Activated T-cell treated with anti-CD3 and anti-CD28 coated beads, Interleukin-2, amount 50 U/mL, for 4 hours (primary cell): Measurements from ENCODE around the gene ZG16B. TPM values are rescaled to one million over a fixed set of nuclear protein-coding genes. Genes with fewer than 3 reads are reported as not detected.

ENCODE experiments used
- ATAC-seq, 2 donors: fragments of 200-7000 bp; cut with Tn5 transposase; one replicate each; pipeline ENCODE4 v1.10.0; 2021
- DNase-seq: peaks from one replicate; pipeline ENCODE4 v3.0.0-alpha.2; 2020
- H3K27me3 Mint-ChIP-seq: one replicate; pipeline ENCODE4 v1.8.0; 2021; ENCODE audit warnings: low read depth, mixed read lengths
- H3K36me3 Mint-ChIP-seq: one replicate; pipeline ENCODE4 v1.8.0; 2022; ENCODE audit warnings: mixed read lengths; ENCODE audit not compliant: insufficient read depth
- H3K4me1 Mint-ChIP-seq: one replicate; pipeline ENCODE4 v1.8.0; 2021; ENCODE audit warnings: low read depth, mixed read lengths
- H3K4me3 Mint-ChIP-seq: one replicate; pipeline ENCODE4 v1.8.0; 2021; ENCODE audit warnings: mild to moderate bottlenecking, moderate library complexity, mixed read lengths
- H3K9me3 Mint-ChIP-seq: one replicate; pipeline ENCODE4 v1.8.0; 2021; ENCODE audit warnings: mixed read lengths
- total RNA-seq, 3 donors: library from RNA; stranded (reverse); gene quantifications; one replicate each; pipeline ENCODE4 v1.2.1, GENCODE V29; 2021

Gene ZG16B
- total RNA-seq, 3 donors from 2014 or later: 0.33 TPM; not detected in 2

GRCh38 chr16:2855536-2855935, 25.4 kb downstream of the ZG16B start:
- no peaks in the 10 kb centered on the region for H3K36me3 Mint-ChIP-seq

GRCh38 chr16:2856061-2856670, 26.1 kb downstream of the ZG16B start:
- H3K4me3 Mint-ChIP-seq: no peak overlapping the region
- no peak for ATAC-seq
- peaks cover 10% of the 10 kb centered on the region for H3K27me3 Mint-ChIP-seq
- H3K4me1 Mint-ChIP-seq: peaks cover 7% of the 10 kb centered on the region
- DNase-seq: no peak
- no peaks in the 10 kb centered on the region for H3K36me3 Mint-ChIP-seq
- H3K9me3 Mint-ChIP-seq: peaks cover 10% of the 10 kb centered on the region

More at GRCh38 chr16:2855536-2855935, 25.4 kb downstream of the ZG16B start:
- DNase-seq (no peak), ATAC-seq (no peak)
- H3K4me3 Mint-ChIP-seq: no peak overlapping the region
- H3K4me1 Mint-ChIP-seq: peaks cover 7% of the 10 kb centered on the region
- peaks cover 8% of the 10 kb centered on the region for H3K27me3 Mint-ChIP-seq
- H3K9me3 Mint-ChIP-seq: peaks cover 9% of the 10 kb centered on the region

GRCh38 chr16:2856686-2857450, 26.8 kb downstream of the ZG16B start:
- no peak for ATAC-seq
- H3K9me3 Mint-ChIP-seq: peaks cover 12% of the 10 kb centered on the region
- no peak overlapping the region for H3K4me3 Mint-ChIP-seq
- peaks cover 14% of the 10 kb centered on the region for H3K27me3 Mint-ChIP-seq
- H3K36me3 Mint-ChIP-seq: no peaks in the 10 kb centered on the region
- H3K4me1 Mint-ChIP-seq: peaks cover 7% of the 10 kb centered on the region
- no peak for DNase-seq

- Mint-ChIP-seq H3K36me3 (no peaks in the 10 kb centered on the region), H3K4me3 (peak within 1 kb of the TSS; percentile 83), H3K4me1 (peaks cover 7% of the 10 kb centered on the region), H3K27me3 (peaks cover 14% of the 10 kb centered on the region), H3K9me3 (peaks cover 12% of the 10 kb centered on the region)
- ATAC-seq: peak; percentile 32 to 45
- no peak for DNase-seq
These were observed 27.5 kb downstream of the ZG16B start, which contains the start of gene PRSS22 for GRCh38 chr16:2857451-2858244. PRSS22 (minus strand) TSS chr16:2858170; CDS start chr16:2858104, 66 bp downstream.

GRCh38 chr16:2858245-2859025, 28.3 kb downstream of the ZG16B start:
- H3K9me3 Mint-ChIP-seq: peaks cover 12% of the 10 kb centered on the region
- no peak for DNase-seq
- H3K4me3 Mint-ChIP-seq: peak overlapping the region; percentile 19
- ATAC-seq: peak; percentile 31 to 32
- peaks cover 15% of the 10 kb centered on the region for H3K27me3 Mint-ChIP-seq
- H3K36me3 Mint-ChIP-seq: no peaks in the 10 kb centered on the region
- H3K4me1 Mint-ChIP-seq: peaks cover 7% of the 10 kb centered on the region

GRCh38 chr16:2859686-2860265, 29.7 kb downstream of the ZG16B start:
- H3K27me3 Mint-ChIP-seq: peaks cover 15% of the 10 kb centered on the region
- DNase-seq (no peak), ATAC-seq (no peak)
- no peak overlapping the region for H3K4me3 Mint-ChIP-seq
- no peaks in the 10 kb centered on the region for H3K36me3 Mint-ChIP-seq
- H3K9me3 Mint-ChIP-seq: peaks cover 4% of the 10 kb centered on the region
- H3K4me1 Mint-ChIP-seq: peaks cover 7% of the 10 kb centered on the region

GRCh38 chr16:2860826-2861567, 30.9 kb downstream of the ZG16B start:
- no peaks in the 10 kb centered on the region for H3K36me3 Mint-ChIP-seq
- DNase-seq: no peak
- H3K9me3 Mint-ChIP-seq: peaks cover 3% of the 10 kb centered on the region
- no peak for ATAC-seq
- H3K4me1 Mint-ChIP-seq: peaks cover 7% of the 10 kb centered on the region
- H3K27me3 Mint-ChIP-seq: peaks cover 15% of the 10 kb centered on the region
- no peak overlapping the region for H3K4me3 Mint-ChIP-seq

- H3K36me3 Mint-ChIP-seq: no peaks in the 10 kb centered on the region
- no peak overlapping the region for H3K4me3 Mint-ChIP-seq
- peaks cover 6% of the 10 kb centered on the region for H3K27me3 Mint-ChIP-seq
- peaks cover 13% of the 10 kb centered on the region for H3K4me1 Mint-ChIP-seq
- DNase-seq (no peak), ATAC-seq (no peak)
- H3K9me3 Mint-ChIP-seq: peaks cover 3% of the 10 kb centered on the region
These were observed 35.5 kb downstream of the ZG16B start for GRCh38 chr16:2865651-2866050.

- no peak for DNase-seq
- ATAC-seq: no peak
- Mint-ChIP-seq H3K4me3 (peak overlapping the region; percentile 1), H3K36me3 (no peaks in the 10 kb centered on the region), H3K4me1 (peaks cover 13% of the 10 kb centered on the region), H3K27me3 (peaks cover 3% of the 10 kb centered on the region), H3K9me3 (peaks cover under 1% of the 10 kb centered on the region)
These were observed 36.3 kb downstream of the ZG16B start for GRCh38 chr16:2866431-2866830.

- H3K36me3 Mint-ChIP-seq: no peaks in the 10 kb centered on the region
- H3K4me3 Mint-ChIP-seq: peak overlapping the region; percentile 91
- H3K9me3 Mint-ChIP-seq: no peaks in the 10 kb centered on the region
- ATAC-seq (no peak), DNase-seq (no peak)
- H3K4me1 Mint-ChIP-seq: peaks cover 13% of the 10 kb centered on the region
- H3K27me3 Mint-ChIP-seq: peaks cover 1% of the 10 kb centered on the region
These were observed 37.5 kb downstream of the ZG16B start for GRCh38 chr16:2867661-2867986.

- H3K4me3 Mint-ChIP-seq: peak overlapping the region; percentile 91
- peak; percentile 89 for DNase-seq
- H3K4me1 Mint-ChIP-seq: peaks cover 13% of the 10 kb centered on the region
- H3K9me3 Mint-ChIP-seq: no peaks in the 10 kb centered on the region
- no peaks in the 10 kb centered on the region for H3K27me3 Mint-ChIP-seq
- H3K36me3 Mint-ChIP-seq: no peaks in the 10 kb centered on the region
- peak; percentile 97 to 98 for ATAC-seq
These were observed 38.1 kb downstream of the ZG16B start for GRCh38 chr16:2867987-2868789.

GRCh38 chr16:2871926-2872325, 41.8 kb downstream of the ZG16B start:
- Mint-ChIP-seq H3K36me3 (no peaks in the 10 kb centered on the region), H3K9me3 (no peaks in the 10 kb centered on the region), H3K27me3 (no peaks in the 10 kb centered on the region), H3K4me3 (no peak overlapping the region), H3K4me1 (peaks cover 5% of the 10 kb centered on the region)
- ATAC-seq: no peak
- DNase-seq: no peak
